Activated naive CD8-positive, alpha-beta T cell treated with anti-CD3 and anti-CD28 coated beads, Interleukin-2, amount 50 U/mL, for 24 hours (primary cell): ENCODE measurements around the gene CDO1.
A peak's percentile ranks its signal among the peaks of the same experiment; 100 is the strongest.
"Not testable (repeated sequence)": the region's sequence is repeated elsewhere in the genome, so short reads cannot be mapped to it uniquely, and the experiment has no call there.

ENCODE experiments used
- ATAC-seq: fragments of 150-1000 bp; cut with Tn5 transposase; one replicate; pipeline ENCODE4 v1.10.0; 2021
- DNase-seq: peaks from one replicate; pipeline ENCODE4 v3.0.0; 2021
- H3K27ac Mint-ChIP-seq: one replicate; pipeline ENCODE4 v1.8.0; 2021; ENCODE audit warnings: mild to moderate bottlenecking, mixed read lengths
- H3K27me3 Mint-ChIP-seq: one replicate; pipeline ENCODE4 v1.8.0; 2021; ENCODE audit warnings: mixed read lengths
- H3K36me3 Mint-ChIP-seq: one replicate; pipeline ENCODE4 v1.8.0; 2021; ENCODE audit warnings: low read depth, mixed read lengths
- H3K4me1 Mint-ChIP-seq: one replicate; pipeline ENCODE4 v1.8.0; 2021; ENCODE audit warnings: mixed read lengths
- H3K4me3 Mint-ChIP-seq: one replicate; pipeline ENCODE4 v1.8.0; 2021; ENCODE audit warnings: mild to moderate bottlenecking, moderate library complexity, mixed read lengths
- H3K9me3 Mint-ChIP-seq: one replicate; pipeline ENCODE4 v1.8.0; 2021; ENCODE audit warnings: mixed read lengths

CDO1 gene

DNA sequence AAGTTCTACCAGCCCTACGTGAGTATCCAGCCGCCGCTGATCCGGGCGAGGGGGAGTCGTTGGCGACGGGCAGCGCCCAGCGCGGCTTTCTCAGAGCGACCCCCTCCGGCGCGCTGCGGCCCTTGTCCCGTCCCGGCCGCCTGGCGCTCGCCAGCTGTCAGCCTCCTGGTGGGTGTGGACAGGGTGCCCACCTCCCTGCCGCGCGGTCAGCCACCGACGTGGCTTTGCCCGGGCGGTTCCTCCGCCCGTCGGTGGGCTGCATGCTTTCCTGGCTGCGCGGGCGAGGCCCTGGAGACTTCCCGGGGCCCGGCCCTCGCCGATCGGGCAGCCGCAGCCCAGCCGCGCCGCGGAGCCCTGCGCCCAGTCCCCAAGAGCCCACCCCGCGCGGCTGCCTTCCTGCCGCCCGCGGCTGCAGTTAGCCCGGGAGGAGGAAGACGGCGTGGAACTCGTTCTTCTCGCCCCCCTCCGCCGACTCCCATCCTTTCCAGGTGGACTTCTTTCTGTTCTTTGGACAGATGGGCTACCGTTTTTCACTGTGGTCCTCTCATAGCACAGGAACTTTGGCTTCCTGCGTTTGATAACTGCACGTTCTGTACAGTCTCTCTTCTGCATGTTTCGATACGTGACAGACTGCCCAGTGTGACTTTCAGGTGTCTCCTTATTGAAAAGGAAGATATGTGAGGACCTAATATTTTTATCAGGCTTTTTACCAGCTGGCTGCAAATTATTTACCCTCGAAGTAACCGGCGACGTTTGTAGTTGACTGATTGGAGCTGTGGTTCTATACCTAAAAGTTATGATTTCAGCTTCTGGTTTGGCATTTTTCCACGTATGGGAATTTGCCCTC is 25.9 kb upstream of the CDO1 start:
- ATAC-seq (peak; percentile 39), DNase-seq (no peak)
- Mint-ChIP-seq H3K36me3 (peaks cover 7% of the 10 kb centered on the region), H3K9me3 (no peaks in the 10 kb centered on the region), H3K4me1 (peaks cover 59% of the 10 kb centered on the region), H3K27me3 (no peaks in the 10 kb centered on the region), H3K27ac (peak overlapping the region; percentile 100), H3K4me3 (peak overlapping the region; percentile 96)

DNA sequence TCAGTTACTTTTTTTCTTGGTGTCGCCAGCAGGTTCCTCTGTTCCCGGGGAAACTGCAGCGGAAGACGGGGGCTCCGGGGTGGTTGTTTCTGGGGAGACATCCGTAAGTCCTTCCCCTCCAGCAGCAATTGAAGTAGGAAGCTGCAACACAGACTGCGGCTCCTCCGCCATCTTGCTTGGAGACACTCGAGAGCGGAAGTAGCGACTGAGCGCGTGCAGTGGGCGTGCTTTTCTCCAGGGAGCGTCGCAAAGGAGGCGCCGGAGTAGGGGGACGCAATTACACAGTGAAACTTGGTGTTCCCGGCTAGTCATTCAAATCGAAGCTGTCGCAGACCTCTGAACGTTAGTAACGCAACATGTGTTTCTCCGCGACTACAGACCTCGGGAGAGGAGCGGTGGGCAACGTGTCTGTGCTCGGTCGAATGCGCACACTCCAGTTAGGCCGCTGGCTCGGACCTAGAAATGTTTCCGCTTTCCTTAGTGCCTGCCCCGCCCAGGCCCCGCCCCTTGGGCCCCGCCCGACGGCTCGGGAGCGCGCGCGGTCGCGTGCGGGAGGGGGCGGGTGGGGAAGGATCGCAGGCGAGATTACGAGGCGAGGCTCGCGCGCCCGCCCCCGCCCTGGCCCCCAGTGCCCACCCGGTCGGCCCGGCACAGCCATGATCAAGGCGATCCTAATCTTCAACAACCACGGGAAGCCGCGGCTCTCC is 25.1 kb upstream of the CDO1 start, which contains the start of the genes AP3S1 and ATG12:
Gene AP3S1 (plus strand): TSS at position 554 of the 707 bp plus-strand sequence. CDS start 103 bp downstream, at position 657.
Gene ATG12 (minus strand): TSS at position 184 of the 707 bp plus-strand sequence. CDS start 13 bp downstream, at position 171.
- H3K4me3 Mint-ChIP-seq: peak within 1 kb of the TSS; percentile 96
- peak within 1 kb of the TSS; percentile 100 for H3K27ac Mint-ChIP-seq
- H3K36me3 Mint-ChIP-seq: peaks cover 12% of the 10 kb centered on the region
- peak; percentile 90 for DNase-seq
- peak; percentile 82 for ATAC-seq
- H3K4me1 Mint-ChIP-seq: peaks cover 59% of the 10 kb centered on the region
- no peaks in the 10 kb centered on the region for H3K27me3 Mint-ChIP-seq
- H3K9me3 Mint-ChIP-seq: no peaks in the 10 kb centered on the region

DNA sequence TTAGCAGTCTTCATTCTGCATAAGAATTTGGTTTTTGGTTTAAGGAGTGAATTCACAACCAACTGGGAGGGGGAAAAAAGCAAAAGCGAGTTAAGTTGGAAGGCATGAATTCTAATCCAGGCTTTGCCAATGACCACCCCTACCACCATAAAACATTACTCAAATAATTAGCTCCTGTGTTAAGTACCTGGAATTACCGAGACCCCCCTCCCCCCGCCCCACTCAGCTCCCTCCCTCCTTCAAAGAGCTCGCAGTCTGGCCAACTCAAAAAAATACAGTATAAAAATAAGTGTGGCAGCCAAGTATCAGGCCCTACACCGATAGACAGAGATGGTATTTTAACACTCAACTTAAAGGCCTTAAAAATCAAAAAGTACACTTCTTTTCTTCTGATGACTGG is 24.4 kb upstream of the CDO1 start:
- Mint-ChIP-seq H3K27me3 (no peaks in the 10 kb centered on the region), H3K27ac (peak overlapping the region; percentile 100), H3K36me3 (peaks cover 19% of the 10 kb centered on the region), H3K9me3 (no peaks in the 10 kb centered on the region), H3K4me1 (peaks cover 62% of the 10 kb centered on the region), H3K4me3 (peak overlapping the region; percentile 96)
- no peak for ATAC-seq
- no peak for DNase-seq

GRCh38 chr5:115838885-115839518 is 22.5 kb upstream of the CDO1 start:
- Mint-ChIP-seq H3K27ac (peak overlapping the region; percentile 100), H3K4me1 (peaks cover 51% of the 10 kb centered on the region), H3K27me3 (no peaks in the 10 kb centered on the region), H3K4me3 (peak overlapping the region; percentile 96), H3K36me3 (peaks cover 26% of the 10 kb centered on the region), H3K9me3 (no peaks in the 10 kb centered on the region)
- DNase-seq (no peak), ATAC-seq (no peak)

DNA sequence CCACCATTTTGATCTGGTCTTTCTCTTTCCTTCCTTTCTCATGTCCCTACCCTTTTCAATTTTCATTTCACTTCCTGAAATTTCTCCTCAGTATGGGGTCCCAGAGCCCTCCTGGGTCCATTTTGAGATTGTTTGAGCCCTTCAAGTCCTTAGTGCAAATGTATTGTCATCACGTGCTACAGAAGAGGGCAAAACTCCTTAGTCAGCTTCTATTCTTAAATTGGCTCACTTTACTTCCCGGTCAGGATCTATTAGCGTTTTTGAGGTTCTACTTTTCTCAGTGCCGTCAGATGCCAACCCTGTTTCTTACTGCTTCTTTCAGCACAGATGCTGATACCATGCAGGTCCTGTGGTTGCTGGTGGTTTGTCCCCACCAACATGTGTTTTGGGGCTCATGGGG is 19.0 kb upstream of the CDO1 start:
- DNase-seq (no peak), ATAC-seq (no peak)
- Mint-ChIP-seq H3K36me3 (peaks cover 35% of the 10 kb centered on the region), H3K27me3 (no peaks in the 10 kb centered on the region), H3K4me1 (peaks cover 37% of the 10 kb centered on the region), H3K4me3 (no peak overlapping the region), H3K9me3 (no peaks in the 10 kb centered on the region), H3K27ac (peak overlapping the region; percentile 14)

DNA sequence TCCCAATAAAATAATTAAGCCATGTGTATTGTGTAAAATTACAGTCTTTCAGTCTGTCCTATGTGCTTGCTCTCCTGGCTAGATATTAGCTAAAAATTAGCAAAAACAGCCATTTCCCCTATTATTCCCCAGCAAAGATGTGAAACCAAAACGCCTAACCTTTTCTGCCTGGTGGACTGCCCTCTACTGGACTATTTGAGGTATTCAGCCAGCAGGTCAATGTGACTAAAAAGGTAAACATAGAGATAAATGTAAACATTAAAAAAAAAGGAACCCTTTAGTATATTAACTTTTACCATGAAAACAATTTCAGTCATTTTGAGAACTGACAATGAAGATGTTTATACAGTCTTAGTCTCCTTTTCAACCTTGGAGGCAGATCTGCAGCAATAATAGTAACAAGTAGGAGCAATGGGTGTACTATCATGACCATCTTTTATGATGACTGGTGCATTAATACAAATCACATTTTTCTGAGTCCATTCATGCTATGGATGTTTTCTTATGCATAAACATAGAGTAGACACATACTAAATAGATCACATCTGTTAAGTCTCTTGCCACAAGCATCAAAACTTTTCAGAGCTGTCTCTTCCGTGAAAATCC is 14.8 kb upstream of the CDO1 start:
- Mint-ChIP-seq H3K36me3 (peaks cover 37% of the 10 kb centered on the region), H3K27ac (no peak overlapping the region), H3K27me3 (no peaks in the 10 kb centered on the region)

DNA sequence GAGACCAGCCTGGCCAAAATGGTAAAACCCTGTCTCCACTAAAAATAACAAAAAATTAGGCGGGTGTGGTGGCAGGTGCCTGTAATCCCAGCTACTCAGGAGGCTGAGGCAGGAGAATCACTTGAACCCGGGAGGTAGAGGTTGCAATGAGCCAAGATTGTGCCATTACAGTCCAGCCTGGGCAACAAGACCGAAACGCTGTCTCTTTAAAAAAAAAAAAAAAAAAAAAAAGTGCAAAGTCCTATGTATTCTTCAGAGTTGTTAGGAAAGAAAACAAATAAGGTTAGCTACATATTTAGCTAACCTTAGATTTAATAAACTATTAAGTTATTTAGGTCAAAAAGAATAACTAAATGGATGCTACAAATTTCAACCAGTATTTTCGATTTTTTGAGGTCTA is 13.5 kb upstream of the CDO1 start:
- Mint-ChIP-seq H3K4me1 (peaks cover 6% of the 10 kb centered on the region), H3K27me3 (no peaks in the 10 kb centered on the region), H3K36me3 (peaks cover 25% of the 10 kb centered on the region), H3K4me3 (no peak overlapping the region), H3K27ac (no peak overlapping the region), H3K9me3 (no peaks in the 10 kb centered on the region)
- DNase-seq (no peak), ATAC-seq (no peak)

More for the DNA sequence above, 14.8 kb upstream of the CDO1 start:
- ATAC-seq (no peak), DNase-seq (peak; percentile 16)
- H3K4me1 Mint-ChIP-seq: peaks cover 11% of the 10 kb centered on the region
- H3K4me3 Mint-ChIP-seq: no peak overlapping the region
- no peaks in the 10 kb centered on the region for H3K9me3 Mint-ChIP-seq

GRCh38 chr5:115825948-115826347 is 9.5 kb upstream of the CDO1 start:
- peaks cover 5% of the 10 kb centered on the region for H3K27me3 Mint-ChIP-seq
- no peak overlapping the region for H3K4me3 Mint-ChIP-seq
- DNase-seq (no peak), ATAC-seq (no peak)
- H3K36me3 Mint-ChIP-seq: peaks cover 17% of the 10 kb centered on the region
- no peaks in the 10 kb centered on the region for H3K9me3 Mint-ChIP-seq
- no peak overlapping the region for H3K27ac Mint-ChIP-seq
- peaks cover 2% of the 10 kb centered on the region for H3K4me1 Mint-ChIP-seq

DNA sequence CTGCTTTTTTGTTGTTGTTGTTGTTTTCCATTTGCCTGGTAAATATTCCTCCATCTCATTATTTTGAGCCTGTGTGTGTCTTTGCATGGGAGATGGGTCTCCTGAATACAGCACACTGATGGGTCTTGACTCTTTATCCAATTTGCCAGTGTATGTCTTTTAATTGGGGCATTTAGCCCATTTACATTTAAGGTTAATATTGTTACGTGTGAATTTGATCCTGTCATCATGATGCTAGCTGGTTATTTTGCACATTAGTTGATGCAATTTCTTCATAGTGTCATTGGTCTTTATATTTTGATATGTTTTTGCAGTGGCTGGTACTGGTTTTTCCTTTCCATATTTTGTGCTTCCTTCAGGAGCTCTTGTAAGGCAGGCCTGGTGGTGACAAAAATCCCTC is 8.5 kb upstream of the CDO1 start:
- not testable (repeated sequence) for H3K27ac Mint-ChIP-seq, H3K4me3 Mint-ChIP-seq, ATAC-seq, H3K4me1 Mint-ChIP-seq, DNase-seq, H3K9me3 Mint-ChIP-seq
- Mint-ChIP-seq H3K36me3 (peaks cover 17% of the 10 kb centered on the region), H3K27me3 (peaks cover 13% of the 10 kb centered on the region)

DNA sequence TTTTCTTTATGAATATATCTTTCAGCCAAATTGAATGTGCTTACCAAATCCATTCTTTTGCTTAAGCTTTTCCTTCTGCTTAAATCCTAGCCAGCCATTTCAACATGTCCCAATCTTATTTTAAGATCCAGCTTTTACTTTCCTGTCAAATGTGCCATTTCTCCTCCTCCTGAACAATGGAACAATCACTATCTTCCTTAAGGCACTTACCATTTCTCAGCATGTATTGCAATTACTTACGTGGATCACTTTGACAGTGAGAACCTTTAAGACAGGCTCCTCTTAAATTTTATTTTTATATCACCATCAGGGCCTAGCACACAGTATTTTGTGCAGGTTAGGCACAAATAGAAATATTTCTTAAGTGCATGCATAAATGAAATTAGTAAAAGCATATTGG is 4.4 kb upstream of the CDO1 start:
- no peak for DNase-seq
- Mint-ChIP-seq H3K9me3 (no peaks in the 10 kb centered on the region), H3K27ac (no peak overlapping the region), H3K36me3 (no peaks in the 10 kb centered on the region), H3K27me3 (peaks cover 38% of the 10 kb centered on the region), H3K4me1 (peaks cover 7% of the 10 kb centered on the region), H3K4me3 (no peak overlapping the region)
- no peak for ATAC-seq

DNA sequence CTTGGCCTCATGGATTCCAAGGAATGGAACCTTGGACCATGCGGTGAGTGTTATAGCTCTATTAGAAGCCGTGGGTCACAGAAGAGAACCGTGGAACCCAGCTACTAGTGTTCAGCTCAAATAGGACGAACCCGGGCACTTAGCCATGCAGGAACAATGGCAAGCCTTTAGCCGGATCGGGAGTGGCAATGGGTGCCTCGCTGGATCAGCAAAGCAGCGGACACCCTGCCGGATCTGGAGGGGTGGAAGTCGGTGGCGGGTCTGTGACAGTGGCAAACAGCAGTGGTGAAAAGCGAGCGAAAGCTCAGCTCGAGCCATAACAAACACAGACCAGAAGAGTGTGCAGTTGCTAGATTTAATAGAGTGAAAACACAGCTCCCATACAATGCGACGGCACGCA is 2.4 kb upstream of the CDO1 start:
- H3K4me3 Mint-ChIP-seq: no peak overlapping the region
- no peak for DNase-seq
- H3K27me3 Mint-ChIP-seq: peaks cover 57% of the 10 kb centered on the region
- H3K9me3 Mint-ChIP-seq: no peaks in the 10 kb centered on the region
- H3K36me3 Mint-ChIP-seq: no peaks in the 10 kb centered on the region
- no peak overlapping the region for H3K27ac Mint-ChIP-seq
- H3K4me1 Mint-ChIP-seq: peaks cover 24% of the 10 kb centered on the region
- no peak for ATAC-seq

DNA sequence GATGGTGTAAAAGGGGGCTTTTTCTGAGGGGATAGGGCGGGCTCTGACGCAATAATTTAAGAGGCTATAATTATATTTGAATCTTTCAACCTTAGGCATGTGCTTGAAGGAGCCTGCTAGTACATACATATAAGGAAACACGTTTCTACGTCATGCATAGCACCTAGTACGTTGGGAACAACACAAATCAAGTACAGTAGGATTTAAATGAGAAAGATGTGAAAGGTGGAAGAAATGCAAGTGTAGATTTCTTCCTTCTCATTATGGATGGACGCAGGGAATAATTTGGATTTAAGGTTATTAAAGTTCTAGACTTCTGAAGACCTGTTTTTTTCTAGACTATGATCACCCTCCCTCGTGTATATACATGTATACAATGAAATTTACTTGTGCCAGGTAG is 927 bp upstream of the CDO1 start:
- peaks cover 26% of the 10 kb centered on the region for H3K4me1 Mint-ChIP-seq
- no peak for DNase-seq
- ATAC-seq: no peak
- peaks cover 70% of the 10 kb centered on the region for H3K27me3 Mint-ChIP-seq
- H3K27ac Mint-ChIP-seq: no peak overlapping the region
- H3K36me3 Mint-ChIP-seq: no peaks in the 10 kb centered on the region
- no peak overlapping the region for H3K4me3 Mint-ChIP-seq
- H3K9me3 Mint-ChIP-seq: no peaks in the 10 kb centered on the region

DNA sequence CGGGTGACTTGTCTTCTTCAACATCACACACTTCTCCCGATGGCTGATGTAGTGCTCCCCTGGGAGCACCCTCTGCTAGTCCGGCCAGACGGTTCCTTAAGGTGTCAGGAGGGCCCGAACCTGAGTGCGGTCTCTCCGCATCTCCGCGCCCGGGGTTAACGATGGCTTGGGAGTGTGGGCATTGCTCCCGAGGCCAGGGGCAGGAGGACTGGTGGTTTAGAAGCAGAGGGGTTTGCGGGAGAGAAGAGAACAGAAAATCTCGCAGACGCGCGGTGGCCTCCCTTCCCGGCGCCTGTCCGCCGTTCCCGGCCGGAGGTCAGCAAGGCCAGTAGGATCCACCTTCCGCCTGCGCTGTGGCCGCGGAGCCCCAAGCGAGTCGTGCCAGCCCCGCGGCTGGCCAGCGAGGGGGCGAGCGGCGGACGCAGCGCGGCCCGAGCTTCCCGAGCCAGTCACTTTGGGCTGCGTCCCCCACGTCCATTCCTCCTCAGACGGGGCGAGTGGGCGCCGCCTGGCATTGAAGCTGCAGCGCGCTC is 700 bp downstream of the CDO1 start:
- DNase-seq (no peak), ATAC-seq (no peak)
- no peak overlapping the region for H3K27ac Mint-ChIP-seq
- H3K9me3 Mint-ChIP-seq: no peaks in the 10 kb centered on the region
- peak overlapping the region; percentile 74 for H3K4me3 Mint-ChIP-seq
- peaks cover 75% of the 10 kb centered on the region for H3K27me3 Mint-ChIP-seq
- H3K4me1 Mint-ChIP-seq: peaks cover 30% of the 10 kb centered on the region
- no peaks in the 10 kb centered on the region for H3K36me3 Mint-ChIP-seq
